OCI-LY1 (cell line): ENCODE measurements around the gene PCSK6.

Source experiments
- EZH2 ChIP-seq: fragments of 200-600 bp; sonication (generic), shearing (Covaris generic); IDR thresholded peaks from 2 replicates; pipeline ENCODE4 v1.8.0; 2017; ENCODE audit warnings: borderline replicate concordance, mixed run types, mild to moderate bottlenecking, antibody characterized with exemption, low read length, moderate library complexity, mixed read lengths
- TF ChIP-seq, protein P1 (sequence below): fragments of 200-600 bp; sonication (generic), shearing (Covaris generic); IDR thresholded peaks from 2 replicates; pipeline ENCODE4 v1.5.1; 2017; ENCODE audit warnings: mild to moderate bottlenecking, antibody characterized with exemption, low read length, moderate library complexity, mixed read lengths

GRCh38 chr15:101437209-101437608, 52.3 kb downstream of the PCSK6 start:
- TF ChIP-seq, protein P1, sequence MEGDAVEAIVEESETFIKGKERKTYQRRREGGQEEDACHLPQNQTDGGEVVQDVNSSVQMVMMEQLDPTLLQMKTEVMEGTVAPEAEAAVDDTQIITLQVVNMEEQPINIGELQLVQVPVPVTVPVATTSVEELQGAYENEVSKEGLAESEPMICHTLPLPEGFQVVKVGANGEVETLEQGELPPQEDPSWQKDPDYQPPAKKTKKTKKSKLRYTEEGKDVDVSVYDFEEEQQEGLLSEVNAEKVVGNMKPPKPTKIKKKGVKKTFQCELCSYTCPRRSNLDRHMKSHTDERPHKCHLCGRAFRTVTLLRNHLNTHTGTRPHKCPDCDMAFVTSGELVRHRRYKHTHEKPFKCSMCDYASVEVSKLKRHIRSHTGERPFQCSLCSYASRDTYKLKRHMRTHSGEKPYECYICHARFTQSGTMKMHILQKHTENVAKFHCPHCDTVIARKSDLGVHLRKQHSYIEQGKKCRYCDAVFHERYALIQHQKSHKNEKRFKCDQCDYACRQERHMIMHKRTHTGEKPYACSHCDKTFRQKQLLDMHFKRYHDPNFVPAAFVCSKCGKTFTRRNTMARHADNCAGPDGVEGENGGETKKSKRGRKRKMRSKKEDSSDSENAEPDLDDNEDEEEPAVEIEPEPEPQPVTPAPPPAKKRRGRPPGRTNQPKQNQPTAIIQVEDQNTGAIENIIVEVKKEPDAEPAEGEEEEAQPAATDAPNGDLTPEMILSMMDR = no peak
- no peak for TF ChIP-seq EZH2
